ENCODE results near the gene LY6G6F.

GRCh38 chr6:31719001-31719400, 12.3 kb downstream of the LY6G6F start:
- TF ChIP-seq CTCF (conservative IDR thresholded peaks at IDR 0.05; ENCODE audit: low read depth, low read length), result no peak
- TF ChIP-seq EZH2 (IDR thresholded peaks at IDR 0.05; ENCODE audit: borderline replicate concordance, low read depth, low read length, poor library complexity, severe bottlenecking), result no peak

All from A673 (cell line).